ENCODE measurements around the gene QTRT2.

Gene QTRT2

GRCh38 chr3:114056130-114057010 is at the start of gene QTRT2, which contains the start of gene CCDC191:
TSS of gene QTRT2 (plus strand) at chr3:114056737. CDS start at chr3:114065258, 8,521 bp downstream.
TSS of gene CCDC191 (minus strand) at chr3:114056526. CDS start at chr3:114056466, 60 bp downstream.
- DNase-seq = peak; percentile 99

GRCh38 chr3:114011059-114011797 is 45.3 kb upstream of the QTRT2 start:
- DNase-seq = no peak

- DNase-seq = no peak
These were observed 42.3 kb upstream of the QTRT2 start for GRCh38 chr3:114014211-114014610.

GRCh38 chr3:114019486-114019885 is 37.1 kb upstream of the QTRT2 start:
- no peak for DNase-seq

GRCh38 chr3:114020907-114021306 is 35.6 kb upstream of the QTRT2 start:
- no peak for DNase-seq

GRCh38 chr3:114022145-114022802 is 34.3 kb upstream of the QTRT2 start:
- DNase-seq = no peak

GRCh38 chr3:114025451-114025850 is 31.1 kb upstream of the QTRT2 start:
- DNase-seq = no peak

- no peak for DNase-seq
These were observed 30.2 kb upstream of the QTRT2 start for GRCh38 chr3:114026331-114026730.

- DNase-seq = no peak
These were observed 22.8 kb upstream of the QTRT2 start for GRCh38 chr3:114033721-114034120.

- no peak for DNase-seq
These were observed 22.3 kb upstream of the QTRT2 start for GRCh38 chr3:114034211-114034610.

GRCh38 chr3:114034787-114035545 is 21.6 kb upstream of the QTRT2 start:
- no peak for DNase-seq

GRCh38 chr3:114035896-114036295 is 20.6 kb upstream of the QTRT2 start:
- no peak for DNase-seq

- DNase-seq = no peak
These were observed 13.3 kb upstream of the QTRT2 start for GRCh38 chr3:114043205-114043604.

GRCh38 chr3:114052216-114052615 is 4.3 kb upstream of the QTRT2 start:
- DNase-seq = no peak

- no peak for DNase-seq
These were observed 442 bp downstream of the QTRT2 start for GRCh38 chr3:114057011-114057347.

- DNase-seq = no peak
These were observed 2.1 kb downstream of the QTRT2 start for GRCh38 chr3:114058646-114059045.

- no peak for DNase-seq
These were observed 4.5 kb downstream of the QTRT2 start for GRCh38 chr3:114060906-114061655.

- DNase-seq = no peak
These were observed 11.3 kb downstream of the QTRT2 start for GRCh38 chr3:114067804-114068203.

- DNase-seq = no peak
These were observed 11.8 kb downstream of the QTRT2 start for GRCh38 chr3:114068336-114068735.

GRCh38 chr3:114071786-114072185 is 15.2 kb downstream of the QTRT2 start:
- DNase-seq = no peak

- no peak for DNase-seq
These were observed 20.2 kb downstream of the QTRT2 start for GRCh38 chr3:114076711-114077110.

- no peak for DNase-seq
These were observed 21.6 kb downstream of the QTRT2 start for GRCh38 chr3:114078126-114078525.
